Activated CD4-positive, alpha-beta T cell treated with anti-CD3 and anti-CD28 coated beads, Interleukin-2, amount 10 ng/mL, durations not matched to agents 24 days and 14 days (primary cell): ENCODE data around the gene CORO1C. TPM values are rescaled to one million over a fixed set of nuclear protein-coding genes. Genes with fewer than 3 reads are reported as not detected.

Experiments
- total RNA-seq: library from RNA; stranded (reverse); gene quantifications from 2 replicates; pipeline ENCODE4 v1.2.3, GENCODE V29; 2022

CORO1C gene
- total RNA-seq, 1 donor from 2014 or later, result 70.1 TPM

Other genes with a start within 250 kb of the CORO1C start
- gene FICD, start 216.2 kb downstream of the CORO1C start, total RNA-seq, result 5.9 and 6.6 TPM in 2 replicates
- 89.1 and 90.5 TPM in 2 replicates for gene SART3, start 170.3 kb downstream of the CORO1C start, total RNA-seq
- 61.5 and 66.1 TPM in 2 replicates for gene ISCU, start 168.9 kb downstream of the CORO1C start, total RNA-seq
- 0.47 TPM in 1 of 2 replicates, not detected in the other for gene TMEM119, start 133.4 kb downstream of the CORO1C start, total RNA-seq
- gene SELPLG, start 97.6 kb downstream of the CORO1C start, total RNA-seq, result 47.4 and 49.4 TPM in 2 replicates
- gene SSH1, start 126.1 kb upstream of the CORO1C start, total RNA-seq, result 27.2 and 31.5 TPM in 2 replicates
- gene DAO, start 148.6 kb upstream of the CORO1C start, total RNA-seq, result not detected in 2 replicates